Skeletal muscle cell (primary cell): ENCODE results near the gene CROCC2.
"Not testable (repeated sequence)": the region's sequence is repeated elsewhere in the genome, so short reads cannot be mapped to it uniquely, and the experiment has no call there.

Source experiments
- DNase-seq: peaks from one replicate; pipeline ENCODE4 v3.0.0-alpha.2; 2010; ENCODE audit warnings: low read depth
- H3K4me3 ChIP-seq: 2 replicates; pipeline ENCODE4 v1.5.1; 2011; ENCODE audit warnings: low read depth, mild to moderate bottlenecking, control low read depth, low read length, moderate library complexity

CROCC2 gene

GRCh38 chr2:240975903-240976302 is 69.8 kb downstream of the CROCC2 start:
- not testable (repeated sequence) for DNase-seq, H3K4me3 ChIP-seq

- no peak for DNase-seq
- no peak overlapping the region for H3K4me3 ChIP-seq
Observed at GRCh38 chr2:240981280-240981679, 75.1 kb downstream of the CROCC2 start.

DNA sequence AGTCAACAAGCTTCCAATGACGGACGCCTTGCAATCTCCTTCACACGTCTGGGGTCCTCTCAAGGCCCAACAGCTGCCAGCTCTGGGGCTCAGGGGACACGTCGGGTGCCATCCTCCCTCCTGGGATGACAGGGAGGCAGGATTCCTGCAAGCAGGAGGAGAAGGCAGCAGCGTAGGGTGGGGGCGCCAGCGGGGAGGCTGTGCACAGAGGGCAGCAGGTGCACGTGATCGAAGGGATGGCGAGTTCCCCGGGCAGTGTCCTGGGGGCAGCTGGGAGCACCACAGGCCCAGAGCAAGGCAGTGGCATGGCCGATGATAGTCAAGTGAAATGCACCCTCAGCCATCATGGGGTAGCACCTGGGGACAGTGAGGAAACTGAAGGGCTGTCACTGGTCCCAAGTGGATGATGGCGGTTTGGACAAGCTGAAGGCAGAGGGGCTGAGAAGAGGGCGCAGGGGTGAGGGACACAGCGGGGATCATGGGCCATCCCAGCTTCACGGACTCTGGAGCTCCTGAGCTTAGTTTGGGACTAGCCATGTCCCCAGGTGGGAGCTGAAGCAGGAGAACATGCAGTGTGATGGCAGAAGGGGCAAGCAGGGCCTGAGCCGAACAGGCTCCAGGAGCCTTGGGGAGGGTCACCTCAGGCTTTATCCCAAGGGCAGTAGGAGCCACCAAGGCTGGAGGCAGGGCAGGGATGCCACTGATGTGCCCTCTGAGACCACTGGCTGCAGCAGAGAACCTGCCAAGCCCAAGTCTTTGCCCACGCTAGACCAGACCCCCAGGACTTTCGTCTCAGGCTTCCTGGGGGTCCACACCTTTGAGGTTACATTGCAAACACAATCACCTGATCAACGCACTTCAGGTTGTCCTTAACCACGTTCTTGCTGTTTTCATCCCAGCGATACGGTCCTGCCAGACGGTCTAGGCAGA is 76.0 kb downstream of the CROCC2 start:
- no peak overlapping the region for H3K4me3 ChIP-seq
- no peak for DNase-seq

DNA sequence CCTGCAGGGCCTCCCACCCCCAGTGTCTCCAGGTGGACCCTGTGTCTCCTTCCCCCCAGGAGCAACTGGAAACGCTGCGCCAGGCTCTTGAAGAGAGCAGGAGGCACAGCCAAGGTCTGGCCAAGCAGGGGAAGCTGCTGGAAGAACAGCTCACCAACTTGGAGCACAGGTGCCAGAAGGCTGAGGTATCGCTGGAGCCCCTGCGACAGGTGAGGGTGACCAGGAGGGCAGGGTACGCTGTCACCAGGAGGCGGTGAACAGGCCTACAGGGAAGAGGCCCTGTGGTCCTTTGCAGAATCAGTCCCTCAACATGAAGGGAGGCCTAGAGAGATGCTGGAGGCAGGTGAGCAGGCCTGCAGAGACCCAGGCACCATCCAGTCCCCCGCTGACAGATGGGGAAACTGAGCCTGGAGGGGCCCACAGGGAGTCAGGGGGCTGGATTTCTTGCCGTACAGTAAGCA is 76.7 kb downstream of the CROCC2 start:
- H3K4me3 ChIP-seq, result no peak overlapping the region

DNA sequence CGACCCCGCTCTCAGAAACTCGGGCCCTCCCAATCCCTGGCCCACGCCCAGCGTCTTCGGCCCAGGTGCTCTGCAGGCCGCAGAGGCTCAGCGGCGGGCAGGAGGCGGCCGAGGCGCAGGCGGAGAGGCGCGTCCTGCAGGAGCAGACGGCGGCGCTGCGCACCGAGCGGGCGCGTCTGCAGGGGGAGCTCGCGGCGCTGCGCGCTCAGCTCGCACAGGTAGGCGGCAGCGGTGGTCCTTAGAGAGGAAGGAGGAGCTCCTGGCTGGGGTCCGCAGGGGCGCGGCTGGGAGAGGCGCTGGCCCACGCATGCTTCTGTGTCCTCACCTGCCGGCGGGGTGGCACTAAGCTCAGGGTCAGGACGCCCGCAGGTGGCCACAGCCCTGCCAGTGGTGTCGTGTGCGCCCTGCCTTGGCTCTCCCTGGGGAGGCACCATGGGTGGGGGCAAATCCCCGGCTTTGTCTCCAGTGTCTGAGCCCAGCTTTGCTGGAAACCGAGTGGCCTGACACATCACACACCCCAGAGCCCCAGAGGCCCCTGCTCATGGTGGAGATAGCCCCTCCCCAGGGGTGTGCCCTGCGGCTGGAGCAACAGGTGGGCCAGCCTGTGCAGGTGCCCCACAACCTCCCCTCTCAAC is 77.3 kb downstream of the CROCC2 start:
- DNase-seq, result no peak
- H3K4me3 ChIP-seq, result no peak overlapping the region

More for the DNA sequence above, 76.7 kb downstream of the CROCC2 start:
- no peak for DNase-seq

GRCh38 chr2:240983996-240984498 is 77.9 kb downstream of the CROCC2 start:
- DNase-seq, result no peak
- no peak overlapping the region for H3K4me3 ChIP-seq

GRCh38 chr2:240985881-240986786 is 80.0 kb downstream of the CROCC2 start:
- no peak for DNase-seq
- no peak overlapping the region for H3K4me3 ChIP-seq

GRCh38 chr2:240986787-240987411 is 80.8 kb downstream of the CROCC2 start:
- H3K4me3 ChIP-seq, result no peak overlapping the region
- DNase-seq, result peak; percentile 75

DNA sequence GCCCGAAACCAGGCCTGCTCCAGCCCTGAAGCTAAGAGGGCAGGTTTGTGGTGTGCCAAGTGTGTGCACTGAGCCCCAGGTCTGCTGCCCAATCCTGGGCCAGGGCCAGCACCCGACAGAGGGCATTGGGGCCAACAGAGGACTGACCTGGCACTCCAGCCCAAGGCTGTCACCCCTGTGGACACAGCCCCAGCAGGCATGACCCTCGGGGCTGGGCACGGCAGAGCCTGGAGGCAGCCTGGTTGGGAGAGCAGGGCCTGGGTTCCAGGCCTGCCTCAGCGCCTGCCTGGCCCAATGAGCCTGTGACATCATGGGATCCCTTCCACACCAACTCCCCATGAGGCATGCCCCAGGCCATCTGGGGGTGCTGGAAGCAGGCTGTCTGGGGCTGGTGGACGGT is 81.5 kb downstream of the CROCC2 start:
- H3K4me3 ChIP-seq, result no peak overlapping the region
- DNase-seq, result no peak

DNA sequence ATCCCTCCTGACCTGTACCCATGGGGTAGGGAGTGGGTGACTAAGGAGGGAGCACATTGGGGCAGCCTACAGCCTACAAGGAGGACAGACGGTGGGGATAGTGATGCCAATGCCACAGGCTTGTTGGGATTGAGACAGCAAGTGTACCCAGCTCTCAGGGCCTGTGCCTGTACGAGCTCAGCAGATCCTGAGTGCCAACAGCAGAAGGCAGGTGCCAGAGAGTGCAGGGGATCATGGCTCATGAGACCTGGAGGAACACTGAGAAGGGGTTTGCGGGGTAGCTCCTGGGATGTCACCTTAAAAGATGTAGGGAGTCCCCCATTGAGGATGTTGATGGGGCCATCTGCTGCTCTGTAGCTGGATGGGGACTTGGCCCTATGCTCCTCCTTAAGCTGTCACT is 82.0 kb downstream of the CROCC2 start:
- no peak overlapping the region for H3K4me3 ChIP-seq
- no peak for DNase-seq

DNA sequence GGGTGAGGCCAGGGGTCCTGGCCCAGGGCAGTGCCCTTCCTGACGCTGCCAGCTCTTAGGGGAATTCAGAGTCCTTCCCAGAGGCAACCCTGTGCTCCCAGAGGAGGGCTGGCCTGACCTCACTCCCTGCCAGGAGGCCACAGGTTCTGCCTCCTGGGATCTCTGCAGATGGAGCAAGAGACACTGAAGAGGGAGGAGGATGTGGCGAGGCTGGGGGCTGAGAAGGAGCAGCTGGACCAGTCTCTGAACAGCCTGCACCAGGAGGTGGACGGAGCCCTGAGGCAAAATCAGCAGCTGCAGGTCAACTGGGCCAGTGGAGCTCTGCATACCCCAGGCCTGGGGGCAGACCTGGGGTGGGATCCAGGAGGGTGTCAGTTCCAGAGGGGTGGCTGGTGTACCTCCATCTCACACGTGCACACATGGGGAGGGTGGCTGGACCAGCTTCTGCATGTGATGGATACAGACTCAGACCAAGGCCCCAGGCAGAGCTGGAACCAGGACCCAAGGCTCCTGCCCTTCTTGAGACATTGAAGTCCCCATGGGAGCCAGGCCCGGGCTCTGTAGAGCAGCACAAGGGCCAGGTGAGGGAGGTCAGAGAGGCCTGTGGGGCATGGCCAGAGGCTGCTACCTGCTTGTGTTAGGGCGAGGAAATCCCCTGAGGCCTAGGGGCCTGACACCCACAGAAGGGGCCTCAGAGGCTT is 82.6 kb downstream of the CROCC2 start:
- no peak overlapping the region for H3K4me3 ChIP-seq
- DNase-seq, result no peak

GRCh38 chr2:240989451-240990265 is 83.5 kb downstream of the CROCC2 start:
- H3K4me3 ChIP-seq, result no peak overlapping the region
- DNase-seq, result no peak

- DNase-seq, result no peak
- no peak overlapping the region for H3K4me3 ChIP-seq
Observed at GRCh38 chr2:240990266-240990529, 84.1 kb downstream of the CROCC2 start.

DNA sequence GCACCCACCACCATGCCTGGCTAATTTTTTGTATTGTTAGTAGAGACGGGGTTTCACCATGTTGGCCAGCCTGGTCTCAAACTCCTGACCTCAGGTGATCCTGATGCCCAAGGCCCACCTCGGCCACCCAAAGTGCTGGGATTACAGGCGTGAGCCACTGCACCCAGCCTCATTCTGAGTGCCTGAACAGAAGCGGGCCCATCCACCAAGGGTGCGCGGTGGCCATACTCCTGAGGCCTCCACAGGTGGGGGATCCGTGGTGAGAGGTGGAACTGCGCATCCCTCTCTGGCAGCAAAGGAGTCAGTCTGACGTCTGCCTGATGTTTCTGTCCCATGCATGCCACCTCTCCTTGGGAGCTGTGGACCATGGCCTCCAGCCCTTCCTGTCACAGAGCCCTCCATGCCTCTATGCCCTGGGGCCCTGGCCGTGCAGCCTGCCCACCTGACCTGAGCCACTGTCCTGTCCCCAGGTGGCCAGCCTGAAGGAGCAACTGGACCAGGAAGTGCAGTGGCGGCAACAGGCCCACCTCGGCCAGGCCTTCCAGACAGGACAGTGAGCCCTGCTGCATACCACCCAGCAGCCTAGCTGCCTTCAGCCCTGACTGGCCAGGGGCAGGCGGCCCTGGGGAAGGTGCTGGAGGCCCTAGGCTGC is 84.7 kb downstream of the CROCC2 start:
- DNase-seq, result no peak
- H3K4me3 ChIP-seq, result no peak overlapping the region

GRCh38 chr2:240991378-240992263 is 85.5 kb downstream of the CROCC2 start:
- peak; percentile 92 for DNase-seq
- no peak overlapping the region for H3K4me3 ChIP-seq

GRCh38 chr2:240992572-240993291 is 86.6 kb downstream of the CROCC2 start:
- DNase-seq, result no peak
- no peak overlapping the region for H3K4me3 ChIP-seq
